IMR-90 (cell line): ENCODE measurements around the gene VPS54. TPM values are rescaled to one million over a fixed set of nuclear protein-coding genes. Genes with fewer than 3 reads are reported as not detected.

Source experiments
- ATAC-seq: fragments of 200-7000 bp; cut with Tn5 transposase; 2 replicates; pipeline ENCODE4 v1.9.1; 2020; ENCODE audit warnings: low read depth, mild to moderate bottlenecking, moderate library complexity
- BruUV-seq: library from RNA; stranded (reverse); fragments of 400-500 nt; replicated peaks from 2 replicates; lab custom pipeline; 2021; lab: Mats Ljungman, UMichigan
- CTCF ChIA-PET: fragments of 300-600 bp; formaldehyde crosslinking; extraction: SDS; loops from one replicate; lab custom pipeline; 2021; ENCODE audit warnings: antibody characterized with exemption; lab: Yijun Ruan, JAX
- POLR2A ChIA-PET: fragments of 300-600 bp; sonication (Branson Sonifier 250); formaldehyde crosslinking; loops from one replicate; lab custom pipeline; 2022; ENCODE audit warnings: antibody characterized with exemption; ENCODE audit not compliant: unreplicated experiment; lab: Charles Lee
- DNase-seq: peaks from one replicate; pipeline ENCODE4 v3.0.0; 2013
- H2AFZ ChIP-seq: replicated peaks from 2 replicates; pipeline ENCODE3; 2013; ENCODE audit warnings: low read length, mild to moderate bottlenecking; ENCODE audit not compliant: poor library complexity
- H2AK5ac ChIP-seq: 2 replicates; pipeline ENCODE4 v1.6.1; 2013; ENCODE audit warnings: low read depth, low read length, inconsistent platforms
- H2AK9ac ChIP-seq: replicated peaks from 2 replicates; pipeline ENCODE3; 2013; ENCODE audit warnings: mild to moderate bottlenecking, low read depth, low read length, moderate library complexity; ENCODE audit not compliant: poor library complexity
- H2BK120ac ChIP-seq: 2 replicates; pipeline ENCODE4 v1.6.1; 2013; ENCODE audit warnings: low read depth, low read length, inconsistent platforms
- H2BK15ac ChIP-seq: 3 replicates; pipeline ENCODE4 v1.6.1; 2013; ENCODE audit warnings: low read depth, low read length, inconsistent platforms
- H2BK20ac ChIP-seq: 2 replicates; pipeline ENCODE4 v1.6.1; 2013; ENCODE audit warnings: low read depth, mild to moderate bottlenecking, inconsistent platforms, low read length, moderate library complexity
- H2BK5ac ChIP-seq: 2 replicates; pipeline ENCODE4 v1.6.1; 2013; ENCODE audit warnings: mild to moderate bottlenecking, low read depth, low read length, inconsistent platforms; ENCODE audit not compliant: poor library complexity, severe bottlenecking
- H3K14ac ChIP-seq: replicated peaks from 2 replicates; pipeline ENCODE4 v1.6.1; 2013; ENCODE audit warnings: low read depth, low read length, inconsistent platforms
- H3K18ac ChIP-seq: 2 replicates; pipeline ENCODE4 v1.6.1; 2013; ENCODE audit warnings: low read depth, low read length, control low read depth
- H3K23ac ChIP-seq: 2 replicates; pipeline ENCODE4 v1.6.1; 2013; ENCODE audit warnings: low read depth, low read length, inconsistent platforms
- H3K27ac ChIP-seq: 2 replicates; pipeline ENCODE4 v1.5.1; 2013; ENCODE audit warnings: mild to moderate bottlenecking, control low read depth, low read length; ENCODE audit not compliant: insufficient read depth
- H3K27me3 ChIP-seq: 2 replicates; pipeline ENCODE4 v1.6.1; 2013; ENCODE audit warnings: low read length; ENCODE audit not compliant: control insufficient read depth, insufficient read depth
- H3K36me3 ChIP-seq: 2 replicates; pipeline ENCODE4 v1.6.1; 2013; ENCODE audit warnings: low read length, mixed read lengths; ENCODE audit not compliant: control insufficient read depth, insufficient read depth
- H3K4ac ChIP-seq: 2 replicates; pipeline ENCODE4 v1.6.1; 2013; ENCODE audit warnings: low read depth, low read length, inconsistent platforms
- H3K4me1 ChIP-seq: 2 replicates; pipeline ENCODE4 v1.6.1; 2013; ENCODE audit warnings: low read length, mixed read lengths; ENCODE audit not compliant: control insufficient read depth, insufficient read depth
- H3K4me2 ChIP-seq: 2 replicates; pipeline ENCODE4 v1.6.1; 2013; ENCODE audit warnings: low read depth, mild to moderate bottlenecking, control low read depth, low read length, moderate library complexity
- H3K4me3 ChIP-seq: 2 replicates; pipeline ENCODE4 v1.5.1; 2013; ENCODE audit warnings: low read depth, mild to moderate bottlenecking, control low read depth, low read length, moderate library complexity; ENCODE audit not compliant: insufficient read depth
- H3K56ac ChIP-seq: 2 replicates; pipeline ENCODE4 v1.6.1; 2013; ENCODE audit warnings: low read length, inconsistent platforms; ENCODE audit not compliant: insufficient read depth; ENCODE audit errors: extremely low read depth
- H3K79me1 ChIP-seq, 2 experiments: 2 replicates each; pipeline ENCODE4 v1.6.1; 2013; ENCODE audit warnings: low read length in 2 of 2, inconsistent platforms in 1 of 2, low read depth in 1 of 2
- H3K9ac ChIP-seq: 2 replicates; pipeline ENCODE4 v1.6.1; 2013; ENCODE audit warnings: low read depth, low read length, control low read depth
- H3K9me1 ChIP-seq: 2 replicates; pipeline ENCODE4 v1.6.1; 2013; ENCODE audit warnings: low read length, inconsistent platforms; ENCODE audit not compliant: insufficient read depth
- H3K9me3 ChIP-seq: 2 replicates; pipeline ENCODE4 v1.6.1; 2013; ENCODE audit warnings: low read length; ENCODE audit not compliant: control insufficient read depth, insufficient read depth
- H4K20me1 ChIP-seq: 2 replicates; pipeline ENCODE4 v1.6.1; 2013; ENCODE audit warnings: low read length, inconsistent platforms; ENCODE audit not compliant: insufficient read depth
- H4K5ac ChIP-seq: 2 replicates; pipeline ENCODE4 v1.6.1; 2013; ENCODE audit warnings: mild to moderate bottlenecking, low read depth, low read length, control low read depth
- H4K8ac ChIP-seq, 2 experiments: 2 replicates each; pipeline ENCODE4 v1.6.1; 2013; ENCODE audit warnings: low read depth in 2 of 2, low read length in 2 of 2, control low read depth in 1 of 2, inconsistent platforms in 1 of 2
- H4K91ac ChIP-seq: 2 replicates; pipeline ENCODE4 v1.6.1; 2013; ENCODE audit warnings: low read depth, low read length, inconsistent platforms; ENCODE audit not compliant: insufficient read depth
- CEBPB ChIP-seq: IDR thresholded peaks from 2 replicates; pipeline ENCODE4 v1.6.1; 2012; ENCODE audit warnings: low read depth, low read length, improper control_type of control experiment
- ELK1 ChIP-seq: fragments of 150-350 bp; IDR thresholded peaks from 2 replicates; pipeline ENCODE4 v1.6.1; 2016; ENCODE audit warnings: low read depth, mild to moderate bottlenecking, low read length, moderate library complexity, borderline replicate concordance
- FOS ChIP-seq: fragments of 150-350 bp; IDR thresholded peaks from 2 replicates; pipeline ENCODE4 v1.6.1; 2016; ENCODE audit warnings: low read depth, low read length
- NFE2L2 ChIP-seq: fragments of 150-350 bp; IDR thresholded peaks from 2 replicates; pipeline ENCODE4 v1.6.1; 2016; ENCODE audit warnings: low read depth, mild to moderate bottlenecking, low read length
- USF2 ChIP-seq: fragments of 150-350 bp; IDR thresholded peaks from 2 replicates; pipeline ENCODE4 v1.6.1; 2017; ENCODE audit warnings: mild to moderate bottlenecking, antibody characterized with exemption, low read length, low read depth
- WGBS, 2 experiments: methylation state at CpG; one replicate each; pipeline versions ENCODE4 v1.1.5 to v1.1.7; 2013; ENCODE audit warnings: missing lambda C conversion rate in 2 of 2; ENCODE audit not compliant: insufficient read length in 1 of 2; ENCODE audit errors: extremely low coverage in 2 of 2; 5-methylcytosine and 5-hydroxymethylcytosine counted together
- dilution Hi-C: fragments of 300-500 bp; cut with HindIII; formaldehyde crosslinking; loops from one replicate; pipeline ENCODE4 v1.14.3; 2018; ENCODE audit warnings: low sequenced_read_pairs; ENCODE audit not compliant: unreplicated experiment
- in situ Hi-C: fragments of 300-500 bp; cut with MboI; formaldehyde crosslinking; loops from 3 replicates; pipeline ENCODE4 v1.14.3; 2019; ENCODE audit warnings: low sequenced_read_pairs, inconsistent platforms, mixed read lengths
- intact Hi-C: fragments of 100-400 bp; cut with micrococcal nuclease; formaldehyde crosslinking; loops from 2 replicates; pipeline ENCODE4 v1.10.0; 2022
- polyA plus RNA-seq, 3 experiments: library from polyadenylated mRNA; depleted of rRNA; stranded (reverse); fragments of >200 nt; gene quantifications; 2 replicates each; pipeline ENCODE4 v1.2.3, GENCODE V29; 2012; ENCODE audit warnings: low replicate concordance in 1 of 3
- total RNA-seq: library from RNA; depleted of rRNA; stranded (reverse); fragments of >200 nt; gene quantifications from 2 replicates; pipeline ENCODE4 v1.2.3, GENCODE V29; 2012

Gene VPS54
- total and polyA plus RNA-seq, 2 of the 4 experiments (the other 2 are of a cell fraction) = 7.1 to 18.1 TPM

GRCh38 chr2:63843093-63843492, 176.1 kb downstream of the VPS54 start:
- Histone ChIP-seq H4K8ac (peak overlapping the region; percentile 5 to 20; a peak in 3 of 4 replicates), H2BK5ac (peak overlapping the region; percentile 91), H3K4ac (peak overlapping the region; percentile 46; the same call in 1 of the 2 replicates), H2BK20ac (peak overlapping the region; percentile 0; the same call in 1 of the 2 replicates), H2AK5ac (0 out of 2 replicates have a peak overlapping the region, but pooled peaks have one; percentile 2), H3K4me2 (peak overlapping the region; percentile 82), H3K9me1 (peaks cover 5% of the 10 kb centered on the region), H3K23ac (peak overlapping the region; percentile 87; the same call in 1 of the 2 replicates), H3K27me3 (no peaks in the 10 kb centered on the region), H3K36me3 (no peaks in the 10 kb centered on the region), H2AFZ (no peak overlapping the region), H2BK120ac (peak overlapping the region; percentile 17; the same call in 1 of the 2 replicates), H2BK15ac (peak overlapping the region; percentile 21; the same call in 1 of the 3 replicates), H3K27ac (peak overlapping the region; percentile 27; the same call in 1 of the 2 replicates), H3K4me1 (peaks cover 6% of the 10 kb centered on the region), H3K56ac (peak overlapping the region; percentile 90; the same call in 1 of the 2 replicates), H3K4me3 (peak overlapping the region; percentile 69), H4K20me1 (peaks cover 10% of the 10 kb centered on the region; the same call in 1 of the 2 replicates), H3K18ac (peak overlapping the region; percentile 89), H3K9me3 (no peaks in the 10 kb centered on the region), H3K9ac (peak overlapping the region; percentile 99; the same call in 1 of the 2 replicates), H2AK9ac (no peak overlapping the region), H4K5ac (peak overlapping the region; percentile 56), H4K91ac (no peak overlapping the region), H3K14ac (peak overlapping the region; percentile 79), H3K79me1 (peaks cover 11 to 42% of the 10 kb centered on the region in 2 experiments; a peak in 2 of 4 replicates)
- ATAC-seq (no peak), DNase-seq (no peak)
- TF ChIP-seq ELK1 (no peak), CEBPB (no peak), USF2 (no peak), FOS (no peak), NFE2L2 (no peak)
- ChIA-PET CTCF (interaction anchor here (1.0 to 2.5 kb wide), 4 partner anchors 16 to 152 kb away, joined by 3 to 15 read pairs (median 6); no protein-coding TSS in a partner anchor), POLR2A (interaction anchor here (0.6 kb wide), 1 partner anchor 17 kb away, joined by 3 read pairs; no protein-coding TSS in a partner anchor)
- dilution Hi-C loops = no loop called here
- intact Hi-C loops = loop anchor here (2.0 to 5.0 kb wide), 2 partner anchors 46 to 51 kb away; no protein-coding TSS in a partner anchor
- in situ Hi-C loops = no loop called here
- BruUV-seq = no TSS peak
- no CpG with 5 or more reads among the region's 8 CpGs for WGBS, 2 experiments
